Uterus (tissue), 4 donors: ENCODE measurements around the gene MTFR1L. TPM values are rescaled to one million over a fixed set of nuclear protein-coding genes. Genes with fewer than 3 reads are reported as not detected.

Experiments
- DNase-seq, 2 donors: peaks; one replicate each; pipeline ENCODE4 v3.0.0-alpha.2; 2019 to 2020
- H3K27ac ChIP-seq, 2 donors: fragments of 200-600 bp; sonication (generic); 1 replicate in 1 of 2; 2 replicates in 1 of 2; pipeline ENCODE4 v1.5.1; 2016 to 2018
- H3K27me3 ChIP-seq, 2 donors: fragments of 200-600 bp; sonication (generic); one replicate each; pipeline ENCODE4 v1.5.1; 2018 to 2019; ENCODE audit warnings: control low read depth in 1 of 2
- H3K36me3 ChIP-seq, 2 donors: fragments of 200-600 bp; sonication (generic); one replicate each; pipeline ENCODE4 v1.5.1; 2019; ENCODE audit warnings: control low read depth in 1 of 2
- H3K4me1 ChIP-seq, 2 donors: fragments of 200-600 bp; sonication (generic); one replicate each; pipeline ENCODE4 v1.5.1; 2018 to 2019; ENCODE audit warnings: control low read depth in 1 of 2
- H3K4me3 ChIP-seq, 2 donors: fragments of 200-600 bp; sonication (generic); 1 replicate in 1 of 2; 2 replicates in 1 of 2; pipeline ENCODE4 v1.5.1; 2018 to 2019; ENCODE audit warnings: mild to moderate bottlenecking in 1 of 2
- H3K9me3 ChIP-seq, 2 donors: fragments of 200-600 bp; sonication (generic); one replicate each; pipeline ENCODE4 v1.5.1; 2019; ENCODE audit warnings: control low read depth in 1 of 2
- CTCF ChIP-seq, 4 experiments: fragments of 200-600 bp in 2 of 4; fragments of 450-650 bp in 2 of 4; sonication (generic) in 2 of 4; IDR thresholded peaks; one replicate each; pipeline ENCODE4 v1.5.1; 2016 to 2019; ENCODE audit warnings: antibody characterized with exemption in 4 of 4, mild to moderate bottlenecking in 2 of 4, moderate library complexity in 1 of 4
- POLR2A ChIP-seq, 2 donors: fragments of 450-650 bp; IDR thresholded peaks; one replicate each; pipeline ENCODE4 v1.6.1; 2016; ENCODE audit warnings: antibody characterized with exemption in 2 of 2, mild to moderate bottlenecking in 1 of 2, moderate library complexity in 1 of 2
- intact Hi-C: fragments of 100-400 bp; cut with DNase I; formaldehyde crosslinking; loops from one replicate; pipeline ENCODE4 v1.15.1; 2023; ENCODE audit warnings: low total_unique reads
- total RNA-seq, 4 donors: library from RNA; depleted of rRNA in 3 of 4; stranded (reverse); fragments of >200 nt in 3 of 4; gene quantifications; one replicate each; pipeline versions ENCODE4 v1.1.0 to v1.2.4, GENCODE V29; 2014 to 2023
- donor health status: DM: yes; HTN: yes; CAD: no.

The MTFR1L gene
- total RNA-seq, 4 donors from 2014 or later = 51.5 to 106 (median 63.7) TPM

- intact Hi-C loops = no loop called here
- no peak for DNase-seq
- peak overlapping the region; percentile 12 to 19 for H3K27ac ChIP-seq
These were observed 53.4 kb downstream of the MTFR1L start for GRCh38 chr1:25873120-25873519.

GRCh38 chr1:25874209-25874608 lies 54.5 kb downstream of the MTFR1L start:
- no peak for DNase-seq
- intact Hi-C loops = no loop called here
- peaks cover 0 to 10% of the 10 kb centered on the region in 2 donors for H3K4me1 ChIP-seq
- H3K27me3 ChIP-seq = no peaks in the 10 kb centered on the region
- no peak for TF ChIP-seq CTCF (IDR thresholded peaks at IDR 0.05)
- TF ChIP-seq POLR2A (IDR thresholded peaks at IDR 0.05) = no peak
- no peaks in the 10 kb centered on the region for H3K9me3 ChIP-seq
- no peaks in the 10 kb centered on the region for H3K36me3 ChIP-seq
- peak overlapping the region; percentile 85 to 90 for H3K27ac ChIP-seq
- H3K4me3 ChIP-seq = peak overlapping the region in 1 of 2 donors; percentile 63

More at GRCh38 chr1:25873120-25873519, 53.4 kb downstream of the MTFR1L start:
- no peaks in the 10 kb centered on the region for H3K27me3 ChIP-seq
- no peaks in the 10 kb centered on the region for H3K9me3 ChIP-seq
- no peak for TF ChIP-seq CTCF (IDR thresholded peaks at IDR 0.05)
- no peak for TF ChIP-seq POLR2A (IDR thresholded peaks at IDR 0.05)
- H3K4me1 ChIP-seq = peaks cover 0 to 10% of the 10 kb centered on the region in 2 donors
- no peak overlapping the region for H3K4me3 ChIP-seq
- H3K36me3 ChIP-seq = no peaks in the 10 kb centered on the region

- no peaks in the 10 kb centered on the region for H3K9me3 ChIP-seq
- intact Hi-C loops = no loop called here
- TF ChIP-seq POLR2A (IDR thresholded peaks at IDR 0.05) (no peak), CTCF (IDR thresholded peaks at IDR 0.05) (no peak)
- no peaks in the 10 kb centered on the region for H3K36me3 ChIP-seq
- DNase-seq = no peak
- H3K27me3 ChIP-seq = no peaks in the 10 kb centered on the region
- H3K4me1 ChIP-seq = peaks cover 0 to 10% of the 10 kb centered on the region in 2 donors
- peak overlapping the region; percentile 85 to 90 for H3K27ac ChIP-seq
- peak overlapping the region; percentile 63 to 66 for H3K4me3 ChIP-seq
These were observed 54.9 kb downstream of the MTFR1L start for GRCh38 chr1:25874635-25875153.

GRCh38 chr1:25875154-25875855 lies 55.6 kb downstream of the MTFR1L start, which contains the start of gene PAQR7:
Gene PAQR7 (minus strand): TSS chr1:25875708. CDS start chr1:25863839, 11,869 bp downstream.
- H3K27ac ChIP-seq = peak within 1 kb of the TSS; percentile 85 to 90
- peak; percentile 79 for DNase-seq
- no peaks in the 10 kb centered on the region for H3K36me3 ChIP-seq
- H3K27me3 ChIP-seq = no peaks in the 10 kb centered on the region
- peak within 1 kb of the TSS; percentile 63 to 66 for H3K4me3 ChIP-seq
- TF ChIP-seq CTCF (IDR thresholded peaks at IDR 0.05) (peak in 1 of 4 experiments; percentile 6), POLR2A (IDR thresholded peaks at IDR 0.05) (peak; percentile 54 to 67)
- H3K4me1 ChIP-seq = peaks cover 0 to 10% of the 10 kb centered on the region in 2 donors
- H3K9me3 ChIP-seq = no peaks in the 10 kb centered on the region
- intact Hi-C loops = no loop called here
